Activated CD4-positive, CD25-positive, alpha-beta regulatory T cell (primary cell): ENCODE measurements around the gene ANKHD1.
"Not testable (repeated sequence)": the region's sequence is repeated elsewhere in the genome, so short reads cannot be mapped to it uniquely, and the experiment has no call there.

Source experiments
- DNase-seq, 4 experiments: peaks; one replicate each; lab custom pipeline; 2025; lab: John Stamatoyannopoulos, UW

ANKHD1 gene

DNA sequence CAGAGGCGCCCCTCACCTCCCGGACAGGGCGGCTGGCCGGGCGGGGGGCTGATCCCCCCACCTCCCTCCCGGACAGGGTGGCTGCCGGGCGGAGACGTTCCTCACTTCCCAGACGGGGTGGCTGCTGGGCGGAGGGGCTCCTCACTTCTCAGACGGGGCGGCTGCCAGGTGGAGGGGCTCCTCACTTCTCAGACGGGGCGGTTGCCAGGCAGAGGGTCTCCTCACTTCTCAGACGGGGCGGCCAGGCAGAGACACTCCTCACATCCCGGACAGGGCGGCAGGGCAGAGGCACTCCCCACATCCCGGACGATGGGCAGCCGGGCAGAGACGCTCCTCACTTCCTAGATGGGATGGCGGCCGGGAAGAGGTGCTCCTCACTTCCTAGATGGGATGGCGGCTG, 26.1 kb downstream of the ANKHD1 start:
- not testable (repeated sequence) for DNase-seq

DNA sequence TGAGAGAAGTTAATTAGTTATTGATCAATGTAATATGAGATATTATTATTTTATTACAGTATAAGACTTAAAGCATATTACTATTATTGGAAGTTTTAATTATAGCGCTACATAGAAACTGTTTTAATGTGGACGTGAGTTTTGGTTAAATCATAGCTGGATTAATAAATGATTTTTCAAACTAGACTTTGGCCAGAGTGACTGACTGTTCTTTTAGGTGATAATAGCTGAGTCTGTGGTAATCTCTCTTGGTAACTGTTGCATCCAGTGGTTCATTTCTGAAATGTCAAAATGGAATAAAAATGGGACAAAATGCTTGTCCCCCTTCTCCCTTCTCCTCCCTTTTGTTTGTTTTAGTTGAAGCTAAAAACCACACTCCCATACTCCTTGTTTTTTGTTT, 28.1 kb downstream of the ANKHD1 start:
- no peak for DNase-seq

DNA sequence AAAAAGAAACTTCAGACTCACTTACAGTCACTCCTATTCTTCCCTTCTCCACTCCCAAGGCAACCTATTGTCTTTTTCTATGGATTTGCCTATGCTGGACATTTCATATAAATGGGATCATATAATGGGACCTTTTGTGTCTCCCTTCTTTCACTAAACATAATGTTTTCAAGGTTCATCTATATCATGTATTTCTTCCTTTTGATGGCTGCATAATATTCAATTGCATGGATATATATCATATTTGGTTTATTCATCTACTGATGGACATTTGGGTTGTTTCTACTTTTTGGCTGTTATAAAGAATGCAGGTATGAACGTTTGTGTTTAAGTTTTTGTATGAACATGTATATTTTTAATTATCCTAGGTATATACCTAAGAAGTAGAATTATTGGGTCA, 30.6 kb downstream of the ANKHD1 start:
- DNase-seq = no peak

- no peak for DNase-seq
Observed at GRCh38 chr5:140432916-140433315, 31.3 kb downstream of the ANKHD1 start.

DNA sequence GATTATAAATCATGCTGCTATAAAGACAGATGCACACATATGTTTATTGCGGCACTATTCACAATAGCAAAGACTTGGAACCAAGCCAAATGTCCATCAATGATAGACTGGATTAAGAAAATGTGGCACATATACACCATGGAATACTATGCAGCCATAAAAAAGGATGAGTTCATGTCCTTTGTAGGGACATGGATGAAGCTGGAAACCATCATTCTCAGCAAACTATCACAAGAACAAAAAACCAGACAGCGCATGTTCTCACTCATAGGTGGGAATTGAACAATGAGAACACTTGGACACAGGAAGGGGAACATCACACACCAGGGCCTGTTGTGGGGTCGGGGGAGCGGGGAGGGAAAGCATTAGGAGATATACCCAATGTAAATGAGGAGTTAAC, 55.7 kb downstream of the ANKHD1 start:
- not testable (repeated sequence) for DNase-seq

DNA sequence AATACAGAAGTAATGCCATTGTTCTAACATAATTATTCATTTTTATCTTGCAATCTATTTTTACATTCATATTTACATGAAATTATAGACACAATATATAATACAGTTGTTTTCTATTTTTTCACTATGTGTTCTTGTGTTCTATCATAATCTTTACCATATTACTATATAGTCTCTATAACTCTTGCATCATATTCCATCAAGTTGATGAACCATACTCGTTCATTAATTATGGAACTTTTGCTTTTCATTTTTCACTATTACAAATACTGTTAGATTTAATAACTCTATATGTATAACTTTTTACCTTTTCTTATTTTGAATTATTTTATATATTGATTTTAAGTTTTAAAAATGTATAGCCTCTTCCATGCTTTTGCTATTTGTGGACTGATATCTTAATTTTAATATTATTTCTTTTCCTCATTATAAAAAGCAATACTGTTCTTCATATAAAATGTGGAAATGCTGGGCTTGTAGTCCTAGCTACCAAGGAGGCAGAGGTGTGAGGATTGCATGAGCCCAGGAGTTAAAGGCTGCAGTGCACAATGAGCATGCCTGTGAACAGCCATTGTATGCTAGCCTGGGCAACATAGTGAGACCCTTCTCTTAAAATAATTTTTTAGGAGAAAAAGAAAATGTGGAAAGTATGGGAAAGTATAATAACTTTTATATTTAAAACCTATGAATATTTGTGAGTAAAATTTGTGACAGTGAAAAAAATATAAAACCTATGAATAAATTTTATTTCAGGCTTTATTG, 65.5 kb downstream of the ANKHD1 start:
- DNase-seq = no peak

DNA sequence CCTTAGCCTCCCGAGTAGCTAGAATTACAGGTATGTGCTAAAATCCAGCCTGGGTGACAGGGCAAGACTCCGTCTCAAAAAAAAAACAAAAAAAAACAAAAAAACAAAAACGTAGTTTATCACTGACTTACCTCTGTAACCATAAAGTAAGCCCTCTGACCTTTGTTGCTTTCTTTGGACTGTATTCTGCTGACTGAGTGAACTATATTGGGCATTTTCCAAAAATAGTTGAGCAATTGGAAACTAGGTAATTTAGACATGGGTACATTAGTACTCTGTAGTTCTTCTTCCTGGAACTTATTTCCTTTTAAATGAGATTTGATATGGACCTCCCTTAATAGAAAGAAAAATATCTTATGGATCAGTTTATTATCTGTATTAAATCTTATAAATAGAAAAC, 66.6 kb downstream of the ANKHD1 start:
- no peak for DNase-seq

GRCh38 chr5:140469259-140469658, 67.6 kb downstream of the ANKHD1 start:
- DNase-seq = no peak

GRCh38 chr5:140480310-140481014, 78.8 kb downstream of the ANKHD1 start:
- no peak for DNase-seq

DNA sequence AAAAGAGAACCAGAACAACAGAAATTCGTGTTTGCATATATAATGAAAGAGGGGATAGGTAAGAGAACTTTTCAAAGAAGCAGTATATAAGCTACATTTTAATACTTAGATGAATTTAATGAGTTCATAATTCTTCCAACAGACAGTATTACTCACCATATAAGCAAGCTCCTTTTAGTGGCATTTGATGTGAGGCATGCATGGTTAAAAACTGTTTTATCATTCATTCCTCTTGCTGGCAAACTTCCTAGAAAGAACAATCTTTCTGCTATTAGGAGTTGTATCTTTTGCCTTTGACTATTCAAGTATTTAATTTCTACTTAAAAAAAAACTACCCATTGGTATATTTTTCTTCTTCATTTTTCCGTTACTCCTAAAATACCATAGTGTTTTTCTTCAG, 80.1 kb downstream of the ANKHD1 start:
- DNase-seq = no peak

- DNase-seq = no peak
Observed at GRCh38 chr5:140483055-140483454, 81.4 kb downstream of the ANKHD1 start.

DNA sequence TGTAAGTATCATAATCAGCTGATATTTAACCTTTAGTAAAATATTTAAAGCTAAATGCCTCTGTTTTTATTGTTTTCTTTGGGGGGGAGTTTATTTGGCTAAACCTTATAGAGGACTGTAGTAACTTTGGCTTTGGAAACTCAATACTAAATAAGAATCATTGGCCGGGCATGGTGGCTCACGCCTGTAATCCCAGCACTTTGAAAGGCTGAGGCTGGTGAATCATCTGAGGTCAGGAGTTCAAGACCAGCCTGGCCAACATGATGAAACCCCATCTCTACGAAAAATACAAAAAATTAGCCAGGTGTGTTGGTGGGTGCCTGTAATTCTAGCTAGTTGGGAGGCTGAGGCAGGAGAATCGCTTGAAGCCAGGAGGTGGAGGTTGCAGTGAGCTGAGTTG, 86.5 kb downstream of the ANKHD1 start:
- DNase-seq = not testable (repeated sequence)

- DNase-seq = no peak
Observed at GRCh38 chr5:140488914-140489313, 87.3 kb downstream of the ANKHD1 start.

DNA sequence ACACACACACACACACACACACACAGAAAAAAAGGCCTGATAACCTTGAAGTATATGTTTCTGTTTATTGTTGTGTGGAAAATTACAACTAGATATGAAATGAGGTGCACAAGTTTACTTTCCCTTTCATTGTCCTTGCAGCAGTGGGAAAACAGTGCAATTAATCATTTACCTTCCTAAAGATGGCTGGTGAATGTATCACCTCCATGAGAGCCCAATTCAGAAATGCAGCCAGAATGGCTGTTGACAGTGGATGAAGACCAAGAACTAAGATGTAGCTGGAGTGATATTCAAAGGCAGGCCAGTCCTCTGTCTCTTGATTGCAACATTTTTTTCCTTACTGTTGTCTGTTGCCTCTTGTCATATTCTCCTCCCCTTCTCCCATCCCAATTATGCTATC, 96.3 kb downstream of the ANKHD1 start:
- no peak for DNase-seq

GRCh38 chr5:140498591-140498990, 97.0 kb downstream of the ANKHD1 start:
- DNase-seq = no peak

GRCh38 chr5:140502834-140503233, 101.2 kb downstream of the ANKHD1 start:
- no peak for DNase-seq

GRCh38 chr5:140509898-140510297, 108.3 kb downstream of the ANKHD1 start:
- no peak for DNase-seq

DNA sequence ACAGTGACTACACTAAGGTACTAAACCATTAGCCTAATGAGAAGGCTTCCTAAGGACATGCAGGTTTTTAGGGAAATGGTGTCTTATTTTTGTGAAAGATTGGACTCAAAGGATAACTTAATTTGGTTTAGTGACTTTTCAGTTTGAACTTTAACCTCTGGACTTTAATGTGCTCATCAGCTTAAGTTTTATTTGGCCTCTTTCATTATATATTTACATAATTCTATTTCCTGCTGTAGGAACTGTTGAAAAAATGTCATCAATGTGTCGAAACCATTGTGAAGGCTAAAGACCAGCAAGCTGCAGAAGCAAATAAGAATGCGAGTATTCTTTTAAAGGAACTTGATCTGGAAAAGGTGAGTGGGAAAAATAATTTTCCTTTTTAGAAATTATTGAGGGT, 111.5 kb downstream of the ANKHD1 start:
- DNase-seq = no peak

- no peak for DNase-seq
Observed at GRCh38 chr5:140524003-140524402, 122.4 kb downstream of the ANKHD1 start.

- DNase-seq = no peak
Observed at GRCh38 chr5:140540227-140540626, 138.6 kb downstream of the ANKHD1 start.

DNA sequence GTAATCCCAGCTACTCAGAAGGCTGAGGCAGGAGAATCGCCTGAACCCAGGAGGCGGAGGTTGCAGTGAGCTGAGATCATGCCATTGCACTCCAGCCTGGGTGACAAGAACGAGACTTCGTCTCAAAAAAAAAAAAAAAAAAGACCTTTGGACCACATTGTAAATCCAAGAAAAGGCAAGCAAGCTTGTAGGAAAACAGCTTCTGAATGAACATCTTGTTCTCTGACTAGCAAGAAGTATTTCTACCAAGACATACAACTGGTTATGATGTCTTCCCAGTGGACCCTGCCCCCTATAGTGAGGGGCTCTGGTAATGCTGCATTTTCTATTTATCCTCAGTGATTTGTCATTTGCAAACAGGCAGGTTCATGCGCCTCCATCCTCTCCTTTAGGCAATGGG, 141.3 kb downstream of the ANKHD1 start:
- DNase-seq = no peak

DNA sequence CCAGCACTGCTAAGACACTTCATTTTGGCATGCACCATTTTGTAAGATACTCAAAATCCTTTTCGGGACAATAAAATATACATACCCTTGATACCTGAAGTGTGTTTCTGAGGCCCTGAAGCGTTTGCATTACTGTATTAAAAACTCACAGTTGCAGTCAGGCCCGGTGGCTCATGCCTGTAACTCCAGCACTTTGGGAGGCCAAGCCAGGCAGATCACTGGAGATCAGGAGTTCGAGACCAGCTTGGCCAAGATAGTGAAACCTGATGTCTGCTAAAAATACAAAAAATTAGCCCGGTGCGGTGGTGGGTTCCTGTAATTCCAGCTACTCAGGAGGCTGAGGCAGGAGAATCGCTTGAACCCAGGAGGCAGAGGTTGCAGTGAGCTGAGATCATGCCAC, 143.4 kb downstream of the ANKHD1 start:
- no peak for DNase-seq

- no peak for DNase-seq
Observed at GRCh38 chr5:140545606-140546005, 144.0 kb downstream of the ANKHD1 start.
